Measurements from ENCODE around the gene POU6F2. TPM values are rescaled to one million over a fixed set of nuclear protein-coding genes. Genes with fewer than 3 reads are reported as not detected.

The POU6F2 gene
- total and polyA plus RNA-seq, 12 donors: 0.03 to 0.31 (median 0.19) TPM; not detected in 9

DNA sequence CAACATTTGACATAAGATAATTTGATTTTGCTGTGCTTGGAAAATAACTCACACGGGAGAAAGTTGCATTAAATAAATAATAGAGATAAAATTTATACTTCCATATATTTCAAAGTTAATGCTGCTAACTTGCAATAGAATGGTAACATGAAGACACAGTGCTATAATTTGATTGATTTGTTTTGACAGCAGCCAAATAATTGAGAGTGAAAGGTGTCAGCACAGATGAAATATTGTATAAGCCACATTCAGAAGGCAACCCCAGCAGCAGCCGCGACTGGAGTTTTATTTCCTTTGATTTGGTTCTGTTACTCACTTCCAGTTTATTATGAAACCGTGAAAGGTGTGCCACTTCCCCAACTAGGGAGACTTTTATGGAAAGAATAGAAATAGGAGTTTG lies 242.2 kb downstream of the POU6F2 start:
- TF ChIP-seq POLR2A (IDR thresholded peaks at IDR 0.05) (no peak), CTCF (IDR thresholded peaks at IDR 0.05) (no peak)
- intact Hi-C loops (cut with DNase I): no loop called here
- no peak for DNase-seq
- WGBS, 4 donors: 73 to 78% (median 75%) methylated on average over 4 of the region's 4 CpGs
- no peaks in the 10 kb centered on the region for H3K27me3 ChIP-seq
- H3K4me3 ChIP-seq: no peak overlapping the region
- H3K9me3 ChIP-seq (replicated peaks in 1 of 3): no peaks in the 10 kb centered on the region
- H3K4me1 ChIP-seq (replicated peaks in 1 of 2): no peaks in the 10 kb centered on the region
- H3K36me3 ChIP-seq (replicated peaks in 1 of 2): no peaks in the 10 kb centered on the region
- no peak overlapping the region for H3K27ac ChIP-seq

GRCh38 chr7:39221901-39222300 lies 244.2 kb downstream of the POU6F2 start:
- no peak overlapping the region for H3K27ac ChIP-seq
- intact Hi-C loops (cut with DNase I): no loop called here
- no peak for DNase-seq
- H3K36me3 ChIP-seq (replicated peaks in 1 of 2): no peaks in the 10 kb centered on the region
- no peaks in the 10 kb centered on the region for H3K4me1 ChIP-seq (replicated peaks in 1 of 2)
- H3K4me3 ChIP-seq: no peak overlapping the region
- H3K27me3 ChIP-seq: no peaks in the 10 kb centered on the region
- no peak for TF ChIP-seq POLR2A (IDR thresholded peaks at IDR 0.05)
- no peak for TF ChIP-seq CTCF (IDR thresholded peaks at IDR 0.05)
- H3K9me3 ChIP-seq (replicated peaks in 1 of 3): no peaks in the 10 kb centered on the region
- WGBS, 4 donors: 43 to 59% (median 48%) methylated on average over 1 of the region's 1 CpG

GRCh38 chr7:39228946-39229345 lies 251.2 kb downstream of the POU6F2 start:
- no peaks in the 10 kb centered on the region for H3K9me3 ChIP-seq (replicated peaks in 1 of 3)
- TF ChIP-seq CTCF (IDR thresholded peaks at IDR 0.05) (no peak), POLR2A (IDR thresholded peaks at IDR 0.05) (no peak)
- H3K36me3 ChIP-seq (replicated peaks in 1 of 2): no peaks in the 10 kb centered on the region
- H3K27me3 ChIP-seq: no peaks in the 10 kb centered on the region
- intact Hi-C loops (cut with DNase I): no loop called here
- H3K4me3 ChIP-seq: no peak overlapping the region
- no peaks in the 10 kb centered on the region for H3K4me1 ChIP-seq (replicated peaks in 1 of 2)
- no peak overlapping the region for H3K27ac ChIP-seq
- DNase-seq: no peak
- WGBS, 4 donors: 34 to 48% (median 47%) methylated on average over 3 of the region's 3 CpGs

GRCh38 chr7:39233851-39234529 lies 256.3 kb downstream of the POU6F2 start:
- intact Hi-C loops (cut with DNase I): no loop called here
- 79 to 89% (median 84%) methylated on average over 5 of the region's 5 CpGs for WGBS, 4 donors
- no peak for TF ChIP-seq CTCF (IDR thresholded peaks at IDR 0.05)
- TF ChIP-seq POLR2A (IDR thresholded peaks at IDR 0.05): no peak
- no peaks in the 10 kb centered on the region for H3K9me3 ChIP-seq (replicated peaks in 1 of 3)
- H3K4me1 ChIP-seq (replicated peaks in 1 of 2): no peaks in the 10 kb centered on the region
- DNase-seq: no peak
- H3K4me3 ChIP-seq: no peak overlapping the region
- no peaks in the 10 kb centered on the region for H3K27me3 ChIP-seq
- H3K36me3 ChIP-seq (replicated peaks in 1 of 2): no peaks in the 10 kb centered on the region
- no peak overlapping the region for H3K27ac ChIP-seq
